Kidney (tissue), 14 donors: Measurements from ENCODE around the gene CD74. TPM values are rescaled to one million over a fixed set of nuclear protein-coding genes. Genes with fewer than 3 reads are reported as not detected.
A peak's percentile ranks its signal among the peaks of the same experiment; 100 is the strongest.
"Not testable (repeated sequence)": the region's sequence is repeated elsewhere in the genome, so short reads cannot be mapped to it uniquely, and the experiment has no call there.

ENCODE experiments used
- DNase-seq, 5 donors: peaks; one replicate each; pipeline ENCODE4 v3.0.0-alpha.2; 2013 to 2020
- FAIRE-seq: peaks from 2 replicates; lab custom pipeline; 2012; peaks lifted over from hg19 to GRCh38; lab: Jason Lieb, UNC
- H3K27ac ChIP-seq, 2 donors: one replicate each; pipeline ENCODE4 v1.7.0; 2013; ENCODE audit warnings: low read depth in 2 of 2, low read length in 2 of 2, inconsistent platforms in 1 of 2
- H3K27me3 ChIP-seq: one replicate; pipeline ENCODE4 v1.7.1; 2013; ENCODE audit warnings: low read length, inconsistent platforms; ENCODE audit not compliant: control insufficient read depth, insufficient read depth
- H3K36me3 ChIP-seq, 3 donors: one replicate each; pipeline versions ENCODE4 v1.7.0 to v1.7.1; 2013; ENCODE audit warnings: low read length in 3 of 3, control low read depth in 1 of 3, inconsistent platforms in 1 of 3; ENCODE audit not compliant: insufficient read depth in 3 of 3, control insufficient read depth in 2 of 3
- H3K4me1 ChIP-seq, 3 donors: one replicate each; pipeline versions ENCODE4 v1.7.0 to v1.7.1; 2013; ENCODE audit warnings: low read length in 3 of 3, inconsistent platforms in 1 of 3, low read depth in 1 of 3; ENCODE audit not compliant: control insufficient read depth in 2 of 3, insufficient read depth in 2 of 3
- H3K4me3 ChIP-seq, 3 donors: one replicate each; pipeline versions ENCODE4 v1.7.0 to v1.8.1; 2013; ENCODE audit warnings: low read length in 3 of 3, control low read depth in 1 of 3, inconsistent platforms in 1 of 3
- H3K9ac ChIP-seq, 3 donors: one replicate each; pipeline versions ENCODE4 v1.7.0 to v1.7.1; 2013; ENCODE audit warnings: low read length in 3 of 3, control low read depth in 1 of 3, inconsistent platforms in 1 of 3
- H3K9me3 ChIP-seq, 3 donors: one replicate each; pipeline versions ENCODE4 v1.7.0 to v1.7.1; 2013; ENCODE audit warnings: low read length in 3 of 3, control low read depth in 1 of 3, inconsistent platforms in 1 of 3; ENCODE audit not compliant: control insufficient read depth in 2 of 3, insufficient read depth in 1 of 3
- CTCF ChIP-seq: IDR thresholded peaks from 3 replicates; pipeline ENCODE4 v1.5.1; 2012; ENCODE audit warnings: mild to moderate bottlenecking, moderate library complexity, borderline replicate concordance; ENCODE audit not compliant: insufficient read depth; ENCODE audit errors: extremely low read depth
- intact Hi-C: fragments of 100-400 bp; cut with DNase I; formaldehyde crosslinking; loops from one replicate; pipeline ENCODE4 v1.11.1; 2022
- polyA plus RNA-seq: library from polyadenylated mRNA; stranded (reverse); fragments of 350-450 nt; fragmentation: Illumina TruSeq; extraction: RNeasy Lipid Tissue Mini Kit (QIAGEN cat#74804); gene quantifications from one replicate; pipeline ENCODE4 v1.2.3, GENCODE V29; 2014; ENCODE audit warnings: low read depth, low replicate concordance; ENCODE audit not compliant: insufficient read depth
- total RNA-seq: library from RNA; stranded (reverse); fragmentation: NEBNext Ultra II Directional; extraction: Animal tissue kit (Norgen Biotek cat#: 25700); gene quantifications from one replicate; pipeline ENCODE4 v1.2.1, GENCODE V29; 2021
- donor health status: control.
- donor health status: control.
- donor health status: control.
- donor health status: control.
- donor health status: control.
- donor health status: DM: yes; HTN: yes; CAD: no.
- donor health status: Normal renal cell carcinoma (clear cell type).

The CD74 gene
- total and polyA plus RNA-seq, 2 donors from 2014 or later: 1,887 to 2,003 TPM

- no peaks in the 10 kb centered on the region for H3K27me3 ChIP-seq
- no peak overlapping the region for H3K4me3 ChIP-seq
- no peaks in the 10 kb centered on the region for H3K36me3 ChIP-seq
- H3K9me3 ChIP-seq: no peaks in the 10 kb centered on the region
- H3K4me1 ChIP-seq: peaks cover 0 to under 1% (median 0%) of the 10 kb centered on the region in 3 donors
- H3K9ac ChIP-seq: no peak overlapping the region
- FAIRE-seq: no peak
- no peak overlapping the region for H3K27ac ChIP-seq
- intact Hi-C loops: no loop called here
- TF ChIP-seq CTCF: no peak
- no peak for DNase-seq
Observed at GRCh38 chr5:150422758-150423157, 10.0 kb upstream of the CD74 start.

GRCh38 chr5:150422075-150422474 lies 9.4 kb upstream of the CD74 start:
- Histone ChIP-seq H3K9me3 (no peaks in the 10 kb centered on the region), H3K27me3 (no peaks in the 10 kb centered on the region), H3K4me1 (no peaks in the 10 kb centered on the region), H3K36me3 (no peaks in the 10 kb centered on the region), H3K9ac (no peak overlapping the region), H3K27ac (no peak overlapping the region), H3K4me3 (no peak overlapping the region)
- DNase-seq (no peak), FAIRE-seq (no peak)
- no peak for TF ChIP-seq CTCF
- intact Hi-C loops: no loop called here

DNA sequence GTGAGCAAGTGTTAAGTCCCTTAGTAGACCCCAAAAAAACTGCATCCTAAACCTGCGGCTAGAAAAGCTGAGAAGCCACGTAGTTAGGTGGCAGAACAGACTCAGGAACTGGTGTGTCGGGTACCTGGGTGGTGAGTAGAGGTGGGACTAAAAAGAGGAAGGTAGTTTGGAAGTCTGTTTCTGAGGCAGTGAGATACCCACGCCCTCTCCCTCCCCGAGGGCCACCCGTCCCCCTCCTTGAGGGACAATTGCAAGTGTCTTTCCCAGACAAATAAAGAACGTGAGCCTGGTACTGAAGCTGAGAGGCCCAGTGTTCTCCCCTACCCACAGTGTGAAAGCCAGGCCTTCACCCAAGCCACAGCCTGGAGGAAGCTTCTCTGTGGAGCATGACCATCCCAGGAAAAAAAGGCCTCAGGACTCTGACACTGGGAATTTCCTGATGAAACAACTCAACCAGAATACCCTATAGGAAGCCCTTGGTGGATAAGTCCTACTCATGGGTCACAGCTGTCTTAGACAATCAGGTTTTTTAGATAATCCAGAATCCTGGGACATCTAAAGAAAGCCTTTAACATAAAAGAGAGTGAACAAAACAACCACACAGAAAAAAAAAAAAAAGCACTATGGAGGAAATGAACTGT lies 7.0 kb upstream of the CD74 start:
- Histone ChIP-seq H3K9ac (no peak overlapping the region), H3K27ac (no peak overlapping the region), H3K4me1 (no peaks in the 10 kb centered on the region), H3K27me3 (no peaks in the 10 kb centered on the region), H3K4me3 (no peak overlapping the region), H3K9me3 (no peaks in the 10 kb centered on the region), H3K36me3 (no peaks in the 10 kb centered on the region)
- intact Hi-C loops: no loop called here
- TF ChIP-seq CTCF: no peak
- no peak for DNase-seq
- no peak for FAIRE-seq

DNA sequence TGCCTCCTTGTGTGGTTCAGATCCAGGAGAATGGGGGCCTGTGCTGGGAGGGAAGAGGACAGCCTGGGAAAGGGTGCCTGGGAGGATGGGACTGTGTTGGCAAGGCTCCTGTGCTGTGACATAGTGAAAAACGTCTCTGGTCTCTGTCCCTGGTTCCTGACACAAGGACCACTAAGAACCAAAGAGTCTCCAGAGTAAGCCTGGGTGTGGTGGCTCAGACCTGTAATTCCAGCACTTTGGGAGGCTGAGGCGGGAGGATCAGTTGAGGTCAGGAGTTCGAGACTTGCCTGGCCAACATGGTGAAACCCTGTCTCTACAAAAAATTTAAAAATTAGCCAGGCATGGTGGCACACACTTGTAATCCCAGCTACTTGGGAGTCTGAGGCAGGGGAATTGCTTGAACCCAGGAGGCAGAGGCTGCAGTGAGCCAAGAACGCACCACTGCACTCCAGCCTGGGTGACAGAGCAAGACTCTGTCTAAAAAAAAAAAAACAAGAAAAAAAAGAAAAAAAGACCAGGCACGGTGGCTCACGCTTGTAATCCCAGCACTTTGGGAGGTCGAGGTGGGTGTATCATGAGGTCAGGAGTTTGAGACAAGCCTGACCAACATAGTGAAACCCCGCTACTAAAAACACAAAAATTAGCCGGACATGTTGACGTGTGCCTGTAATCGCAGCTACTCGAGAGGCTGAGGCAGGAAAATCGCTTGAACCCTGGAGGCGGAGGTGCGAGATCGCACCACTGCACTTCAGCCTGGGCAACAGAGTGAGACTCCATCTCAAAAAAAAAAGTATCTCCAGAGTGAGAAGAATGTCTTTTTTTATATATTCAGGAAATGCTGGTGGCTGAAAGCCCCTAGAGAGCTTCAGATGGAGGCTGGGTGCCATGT lies 1.4 kb upstream of the CD74 start:
- H3K9ac ChIP-seq: peak overlapping the region in 1 of 3 donors; percentile 53
- FAIRE-seq, DNase-seq, H3K9me3 ChIP-seq, intact Hi-C loops, H3K36me3 ChIP-seq, H3K27me3 ChIP-seq, H3K4me3 ChIP-seq: not testable (repeated sequence)
- H3K4me1 ChIP-seq: peaks cover 0 to 24% (median 17%) of the 10 kb centered on the region in 3 donors
- peak overlapping the region; percentile 81 to 98 for H3K27ac ChIP-seq
